Measurements from ENCODE around the gene RACGAP1. TPM values are rescaled to one million over a fixed set of nuclear protein-coding genes. Genes with fewer than 3 reads are reported as not detected.

RACGAP1 gene
- total RNA-seq, 1 donor = 88.1 TPM

DNA sequence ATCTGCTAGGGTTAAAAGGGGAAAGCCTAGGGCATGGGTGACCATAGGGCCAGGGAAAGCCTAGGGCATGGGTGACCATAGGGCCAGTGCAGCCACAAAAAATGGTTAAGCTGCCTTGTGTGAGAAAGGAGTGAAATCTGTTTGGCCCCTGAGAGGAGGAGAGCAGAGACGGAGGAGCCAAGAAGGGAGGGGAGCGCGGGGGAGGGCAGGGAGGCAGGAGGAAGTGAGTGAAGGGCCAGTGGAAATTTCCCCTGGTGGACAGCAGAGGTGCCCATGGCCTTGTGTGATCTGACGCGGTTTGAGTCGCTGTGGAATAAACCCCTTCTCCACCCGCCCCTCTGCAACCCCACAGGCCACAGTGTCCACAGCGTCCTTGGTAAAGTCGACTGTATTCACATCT, 53.2 kb downstream of the RACGAP1 start:
- DNase-seq (ENCODE audit: low read depth) = no peak
- H3K4me3 ChIP-seq (ENCODE audit: low read depth, low read length) = no peak overlapping the region
- TF ChIP-seq, protein P1, sequence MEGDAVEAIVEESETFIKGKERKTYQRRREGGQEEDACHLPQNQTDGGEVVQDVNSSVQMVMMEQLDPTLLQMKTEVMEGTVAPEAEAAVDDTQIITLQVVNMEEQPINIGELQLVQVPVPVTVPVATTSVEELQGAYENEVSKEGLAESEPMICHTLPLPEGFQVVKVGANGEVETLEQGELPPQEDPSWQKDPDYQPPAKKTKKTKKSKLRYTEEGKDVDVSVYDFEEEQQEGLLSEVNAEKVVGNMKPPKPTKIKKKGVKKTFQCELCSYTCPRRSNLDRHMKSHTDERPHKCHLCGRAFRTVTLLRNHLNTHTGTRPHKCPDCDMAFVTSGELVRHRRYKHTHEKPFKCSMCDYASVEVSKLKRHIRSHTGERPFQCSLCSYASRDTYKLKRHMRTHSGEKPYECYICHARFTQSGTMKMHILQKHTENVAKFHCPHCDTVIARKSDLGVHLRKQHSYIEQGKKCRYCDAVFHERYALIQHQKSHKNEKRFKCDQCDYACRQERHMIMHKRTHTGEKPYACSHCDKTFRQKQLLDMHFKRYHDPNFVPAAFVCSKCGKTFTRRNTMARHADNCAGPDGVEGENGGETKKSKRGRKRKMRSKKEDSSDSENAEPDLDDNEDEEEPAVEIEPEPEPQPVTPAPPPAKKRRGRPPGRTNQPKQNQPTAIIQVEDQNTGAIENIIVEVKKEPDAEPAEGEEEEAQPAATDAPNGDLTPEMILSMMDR (IDR thresholded peaks at IDR 0.05; ENCODE audit: insufficient read depth, low read length) = no peak

DNA sequence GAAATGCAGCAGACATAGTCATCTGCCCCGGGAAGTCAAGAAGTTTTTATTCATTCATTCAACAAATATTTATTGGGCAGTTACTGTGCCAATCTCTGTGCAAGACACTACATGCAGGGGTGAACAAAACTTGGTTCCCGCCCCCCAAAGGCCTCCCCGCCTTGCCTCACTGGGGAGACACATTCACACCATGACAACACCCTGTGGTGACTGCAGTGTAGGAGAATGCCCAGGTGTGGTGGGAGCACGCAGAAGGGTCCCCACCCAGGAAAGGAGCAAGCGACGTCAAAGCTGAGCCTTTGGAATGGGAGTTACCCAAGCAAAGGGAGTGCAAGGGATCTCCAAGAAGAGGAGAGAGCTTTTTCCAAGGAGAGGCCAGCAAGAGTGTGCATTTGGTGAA, 54.2 kb downstream of the RACGAP1 start:
- no peak overlapping the region for H3K4me3 ChIP-seq (ENCODE audit: low read depth, low read length)
- TF ChIP-seq, protein P1 (IDR thresholded peaks at IDR 0.05; ENCODE audit: insufficient read depth, low read length) = no peak
- no peak for DNase-seq (ENCODE audit: low read depth)

DNA sequence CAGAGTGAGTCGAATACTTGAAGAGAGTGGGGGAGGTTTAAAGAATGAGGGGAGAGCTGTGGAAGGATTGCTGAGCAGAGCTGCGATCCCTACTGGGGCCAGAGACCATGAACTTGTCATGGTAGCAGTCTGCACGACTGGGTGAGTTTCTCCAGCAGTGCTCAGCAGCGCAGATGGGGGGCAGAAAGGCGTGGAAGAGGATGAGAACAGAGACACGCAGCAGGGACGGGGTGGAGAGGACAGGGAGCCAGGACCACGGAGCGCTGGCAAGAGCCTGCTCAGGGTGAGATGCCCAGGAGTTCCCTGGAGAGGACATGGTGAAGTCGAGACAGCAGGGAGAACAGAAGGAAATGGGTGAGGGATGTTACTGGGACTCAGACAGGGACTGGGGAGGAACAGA, 54.6 kb downstream of the RACGAP1 start:
- TF ChIP-seq, protein P1 (IDR thresholded peaks at IDR 0.05; ENCODE audit: insufficient read depth, low read length) = no peak
- H3K4me3 ChIP-seq (ENCODE audit: low read depth, low read length) = no peak overlapping the region
- DNase-seq (ENCODE audit: low read depth) = no peak

DNA sequence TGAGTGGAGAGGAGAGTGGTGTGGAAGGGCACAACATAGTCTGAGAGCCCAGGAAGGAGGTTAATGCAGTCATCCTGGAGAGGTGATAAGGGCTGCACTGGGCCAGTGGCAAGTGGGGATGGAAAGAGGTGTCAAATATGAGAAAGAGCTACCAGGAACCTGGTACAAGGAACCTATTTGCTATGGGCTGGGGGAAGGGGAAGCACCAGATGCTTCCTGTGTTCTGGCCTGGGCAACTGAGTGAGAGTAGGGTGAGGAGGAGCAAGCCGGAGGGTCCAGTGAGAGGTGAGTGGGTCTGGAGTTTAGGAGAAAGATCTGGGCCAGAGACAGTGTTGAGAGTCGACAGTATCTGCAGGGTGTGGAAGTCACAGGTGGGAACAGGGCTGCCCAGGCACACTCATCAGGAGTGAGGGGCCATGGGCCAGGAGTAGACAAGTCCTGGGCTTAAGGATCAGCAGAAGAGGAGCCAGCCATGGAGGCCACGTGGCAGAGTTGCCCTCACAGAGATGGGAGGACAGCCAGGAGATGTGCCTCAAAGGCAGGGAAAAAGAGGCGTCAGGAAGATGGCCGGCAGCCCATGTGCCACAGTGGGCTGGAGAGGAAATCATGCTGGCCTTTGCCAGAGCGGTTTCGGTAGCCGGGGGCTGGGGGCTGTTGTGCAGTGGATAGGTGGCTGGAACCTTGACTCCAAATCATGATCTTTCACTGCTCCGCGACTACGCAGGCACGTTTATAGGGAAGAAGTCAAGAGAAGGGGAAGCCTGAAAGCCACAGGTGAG, 55.5 kb downstream of the RACGAP1 start:
- TF ChIP-seq, protein P1 (IDR thresholded peaks at IDR 0.05; ENCODE audit: insufficient read depth, low read length) = no peak
- no peak for DNase-seq (ENCODE audit: low read depth)
- no peak overlapping the region for H3K4me3 ChIP-seq (ENCODE audit: low read depth, low read length)

DNA sequence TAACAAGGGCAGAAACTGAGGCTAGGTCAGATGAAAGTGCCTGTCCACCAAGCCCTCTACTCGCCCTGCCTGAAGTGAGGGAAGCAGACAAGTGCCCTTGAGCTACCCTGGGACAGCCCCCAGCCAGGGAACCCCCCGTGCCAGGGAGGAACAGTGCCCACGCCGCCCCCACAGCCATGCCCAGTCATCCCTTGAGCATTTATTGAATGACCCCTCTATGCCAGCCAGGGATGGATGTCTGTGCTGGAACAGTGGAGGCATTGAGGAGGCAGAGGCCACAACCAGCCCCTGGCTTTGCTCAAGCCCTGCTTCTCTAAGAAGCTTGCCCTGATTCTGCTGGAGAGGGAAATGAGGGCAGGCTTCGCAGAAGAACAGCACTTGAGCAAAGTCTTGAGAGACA, 56.3 kb downstream of the RACGAP1 start:
- TF ChIP-seq, protein P1 (IDR thresholded peaks at IDR 0.05; ENCODE audit: insufficient read depth, low read length) = no peak
- no peak for DNase-seq (ENCODE audit: low read depth)
- H3K4me3 ChIP-seq (ENCODE audit: low read depth, low read length) = no peak overlapping the region

DNA sequence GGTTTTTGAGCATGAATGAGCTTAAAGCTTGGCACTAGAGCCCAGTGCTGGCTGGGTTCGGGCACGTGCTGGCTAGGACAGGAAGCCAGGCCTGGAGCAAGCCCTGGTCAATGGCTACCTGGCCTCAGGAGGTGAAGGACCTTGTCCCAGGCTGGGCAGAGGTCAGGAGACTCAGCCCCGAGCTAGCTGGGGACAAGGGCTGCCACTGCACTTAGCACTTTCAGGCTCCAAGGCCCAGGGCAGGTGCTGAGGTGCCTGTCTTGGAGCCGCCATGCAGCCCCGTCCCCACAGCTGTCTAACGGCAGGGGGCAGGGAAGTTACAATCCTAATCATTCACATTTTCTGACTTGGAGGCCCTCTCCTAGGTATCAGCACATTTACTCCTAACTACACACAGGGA, 56.8 kb downstream of the RACGAP1 start:
- no peak for DNase-seq (ENCODE audit: low read depth)
- TF ChIP-seq, protein P1 (IDR thresholded peaks at IDR 0.05; ENCODE audit: insufficient read depth, low read length) = no peak
- no peak overlapping the region for H3K4me3 ChIP-seq (ENCODE audit: low read depth, low read length)
